HL-60 (cell line): ENCODE data around the gene TBX3.

Experiments used
- CTCF ChIP-seq: IDR thresholded peaks from one replicate; pipeline ENCODE4 v1.5.1; 2011; ENCODE audit warnings: low read length, control low read depth, inconsistent platforms; ENCODE audit not compliant: insufficient read depth
- TF ChIP-seq, protein P1 (sequence below): IDR thresholded peaks from 2 replicates; pipeline ENCODE4 v1.6.1; 2012; ENCODE audit warnings: low read depth; ENCODE audit not compliant: insufficient replicate concordance

DNA sequence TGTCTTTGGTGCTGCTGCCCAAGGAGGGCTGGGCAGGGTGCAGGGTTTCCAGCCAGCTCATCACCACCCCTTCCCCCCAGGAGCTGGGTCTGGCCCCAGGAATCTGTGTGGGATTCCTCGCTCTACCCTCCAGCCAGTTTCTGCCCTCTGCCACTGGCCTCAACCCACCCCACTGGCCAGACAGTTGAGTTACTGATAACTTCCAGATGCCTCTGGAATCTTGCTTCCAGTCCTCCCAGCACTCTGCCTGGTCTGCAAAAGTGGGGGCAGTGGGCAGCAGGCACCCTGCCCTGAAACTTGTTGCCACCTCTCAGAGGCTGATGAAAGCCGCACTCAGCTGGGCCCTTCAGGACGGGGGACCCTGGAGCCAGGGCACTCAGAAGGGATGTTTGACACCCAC lies 20.1 kb upstream of the TBX3 start:
- no peak for TF ChIP-seq CTCF
- TF ChIP-seq, protein P1, sequence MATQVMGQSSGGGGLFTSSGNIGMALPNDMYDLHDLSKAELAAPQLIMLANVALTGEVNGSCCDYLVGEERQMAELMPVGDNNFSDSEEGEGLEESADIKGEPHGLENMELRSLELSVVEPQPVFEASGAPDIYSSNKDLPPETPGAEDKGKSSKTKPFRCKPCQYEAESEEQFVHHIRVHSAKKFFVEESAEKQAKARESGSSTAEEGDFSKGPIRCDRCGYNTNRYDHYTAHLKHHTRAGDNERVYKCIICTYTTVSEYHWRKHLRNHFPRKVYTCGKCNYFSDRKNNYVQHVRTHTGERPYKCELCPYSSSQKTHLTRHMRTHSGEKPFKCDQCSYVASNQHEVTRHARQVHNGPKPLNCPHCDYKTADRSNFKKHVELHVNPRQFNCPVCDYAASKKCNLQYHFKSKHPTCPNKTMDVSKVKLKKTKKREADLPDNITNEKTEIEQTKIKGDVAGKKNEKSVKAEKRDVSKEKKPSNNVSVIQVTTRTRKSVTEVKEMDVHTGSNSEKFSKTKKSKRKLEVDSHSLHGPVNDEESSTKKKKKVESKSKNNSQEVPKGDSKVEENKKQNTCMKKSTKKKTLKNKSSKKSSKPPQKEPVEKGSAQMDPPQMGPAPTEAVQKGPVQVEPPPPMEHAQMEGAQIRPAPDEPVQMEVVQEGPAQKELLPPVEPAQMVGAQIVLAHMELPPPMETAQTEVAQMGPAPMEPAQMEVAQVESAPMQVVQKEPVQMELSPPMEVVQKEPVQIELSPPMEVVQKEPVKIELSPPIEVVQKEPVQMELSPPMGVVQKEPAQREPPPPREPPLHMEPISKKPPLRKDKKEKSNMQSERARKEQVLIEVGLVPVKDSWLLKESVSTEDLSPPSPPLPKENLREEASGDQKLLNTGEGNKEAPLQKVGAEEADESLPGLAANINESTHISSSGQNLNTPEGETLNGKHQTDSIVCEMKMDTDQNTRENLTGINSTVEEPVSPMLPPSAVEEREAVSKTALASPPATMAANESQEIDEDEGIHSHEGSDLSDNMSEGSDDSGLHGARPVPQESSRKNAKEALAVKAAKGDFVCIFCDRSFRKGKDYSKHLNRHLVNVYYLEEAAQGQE: no peak
